ENCODE data around the gene RFX3.

GRCh38 chr9:3361116-3361515 lies 164.7 kb downstream of the RFX3 start:
- TF ChIP-seq CTCF (IDR thresholded peaks at IDR 0.05) (no peak), EP300 (IDR thresholded peaks at IDR 0.05) (no peak), POLR2AphosphoS5 (IDR thresholded peaks at IDR 0.05) (no peak)
